Activated naive CD4-positive, alpha-beta T cell treated with anti-CD3 and anti-CD28 coated beads for 36 hours (primary cell): ENCODE measurements around the gene NRSN2. TPM values are rescaled to one million over a fixed set of nuclear protein-coding genes. Genes with fewer than 3 reads are reported as not detected.
A peak's percentile ranks its signal among the peaks of the same experiment; 100 is the strongest.

Source experiments
- CTCF ChIA-PET: fragments of 350-600 bp; sonication (Branson Sonifier 250); formaldehyde crosslinking; loops from one replicate; lab custom pipeline; 2021; ENCODE audit warnings: antibody characterized with exemption; lab: Charles Lee
- DNase-seq: peaks from one replicate; pipeline ENCODE4 v3.0.0-alpha.2; 2020
- H3K27ac Mint-ChIP-seq: one replicate; pipeline ENCODE4 v1.8.0; 2021; ENCODE audit warnings: mild to moderate bottlenecking, mixed read lengths
- H3K27me3 Mint-ChIP-seq: one replicate; pipeline ENCODE4 v1.8.0; 2021; ENCODE audit warnings: low read depth, mixed read lengths
- H3K36me3 Mint-ChIP-seq: one replicate; pipeline ENCODE4 v1.8.0; 2021; ENCODE audit warnings: low read depth, mixed read lengths
- H3K4me1 Mint-ChIP-seq: one replicate; pipeline ENCODE4 v1.8.0; 2021; ENCODE audit warnings: low read depth, mixed read lengths
- H3K4me3 Mint-ChIP-seq: one replicate; pipeline ENCODE4 v1.8.0; 2021; ENCODE audit warnings: mild to moderate bottlenecking, moderate library complexity, mixed read lengths
- H3K9me3 Mint-ChIP-seq: one replicate; pipeline ENCODE4 v1.8.0; 2021; ENCODE audit warnings: mixed read lengths
- intact Hi-C: fragments of 100-400 bp; cut with micrococcal nuclease; formaldehyde crosslinking; loops from one replicate; pipeline ENCODE4 v1.15.1; 2023
- total RNA-seq, 2 experiments: library from RNA; stranded (reverse); gene quantifications; one replicate each; pipeline ENCODE4 v1.2.3, GENCODE V29; 2021

Gene NRSN2
- total RNA-seq, 2 experiments from 2014 or later, result 3.9 to 4.2 TPM

DNA sequence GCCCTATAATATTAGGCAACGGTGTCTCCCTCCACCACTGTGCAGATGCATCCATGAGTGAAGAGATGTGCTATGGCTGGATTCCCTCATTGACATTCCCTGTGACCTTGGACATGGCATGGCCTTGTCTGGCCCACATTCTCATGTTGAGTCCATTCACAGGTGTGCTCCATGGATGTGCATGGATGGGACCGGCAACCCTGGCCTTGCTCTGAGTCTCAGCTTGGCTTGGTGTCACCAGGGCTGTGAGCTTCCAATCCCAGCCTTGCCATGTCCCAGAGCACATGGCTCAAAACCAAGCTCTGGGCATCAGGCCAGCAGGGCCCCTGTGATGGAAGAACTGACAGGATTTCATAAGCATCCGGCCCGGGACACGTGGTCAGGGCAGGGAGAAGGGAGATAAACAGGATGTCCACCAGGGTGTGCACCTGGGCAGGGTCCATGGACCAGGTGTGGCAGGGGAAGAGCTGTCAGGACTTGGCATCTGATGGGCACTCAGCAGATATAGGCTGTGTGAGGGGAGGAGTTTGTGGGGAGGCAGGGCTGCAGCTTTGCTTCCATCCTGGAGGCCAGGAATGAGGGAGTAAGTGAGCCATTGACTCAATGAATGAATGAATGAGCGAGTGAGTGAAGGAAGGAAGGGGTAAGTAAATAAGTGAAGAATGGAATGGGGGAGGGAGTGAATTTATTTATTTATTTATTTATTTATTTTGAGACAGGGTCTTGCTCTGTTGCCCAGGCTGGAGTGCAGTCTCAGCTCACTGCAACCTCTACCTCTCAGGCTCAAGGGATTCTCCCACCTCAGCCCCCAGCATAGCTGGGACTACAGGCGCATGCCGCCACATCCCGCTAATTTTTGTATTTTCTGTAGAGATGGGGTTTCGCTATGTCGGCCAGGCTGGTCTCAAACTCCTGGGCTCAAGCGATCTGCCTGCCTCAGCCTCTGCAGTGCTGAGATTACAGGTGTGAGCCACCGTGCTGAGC, 15.7 kb downstream of the NRSN2 start:
- Mint-ChIP-seq H3K27ac (peak overlapping the region; percentile 29), H3K4me3 (peak overlapping the region; percentile 26), H3K4me1 (peaks cover 35% of the 10 kb centered on the region), H3K27me3 (no peaks in the 10 kb centered on the region), H3K36me3 (no peaks in the 10 kb centered on the region), H3K9me3 (no peaks in the 10 kb centered on the region)
- peak; percentile 83 for DNase-seq
- CTCF ChIA-PET, result interaction anchor here (0.5 to 3.3 kb wide), 9 partner anchors 9 to 134 kb away, joined by 3 to 12 read pairs (median 4); partner anchors contain the start of gene TRIB3
- intact Hi-C loops, result loop anchor here (2.0 kb wide), 1 partner anchor 68 kb away; no protein-coding TSS in a partner anchor

DNA sequence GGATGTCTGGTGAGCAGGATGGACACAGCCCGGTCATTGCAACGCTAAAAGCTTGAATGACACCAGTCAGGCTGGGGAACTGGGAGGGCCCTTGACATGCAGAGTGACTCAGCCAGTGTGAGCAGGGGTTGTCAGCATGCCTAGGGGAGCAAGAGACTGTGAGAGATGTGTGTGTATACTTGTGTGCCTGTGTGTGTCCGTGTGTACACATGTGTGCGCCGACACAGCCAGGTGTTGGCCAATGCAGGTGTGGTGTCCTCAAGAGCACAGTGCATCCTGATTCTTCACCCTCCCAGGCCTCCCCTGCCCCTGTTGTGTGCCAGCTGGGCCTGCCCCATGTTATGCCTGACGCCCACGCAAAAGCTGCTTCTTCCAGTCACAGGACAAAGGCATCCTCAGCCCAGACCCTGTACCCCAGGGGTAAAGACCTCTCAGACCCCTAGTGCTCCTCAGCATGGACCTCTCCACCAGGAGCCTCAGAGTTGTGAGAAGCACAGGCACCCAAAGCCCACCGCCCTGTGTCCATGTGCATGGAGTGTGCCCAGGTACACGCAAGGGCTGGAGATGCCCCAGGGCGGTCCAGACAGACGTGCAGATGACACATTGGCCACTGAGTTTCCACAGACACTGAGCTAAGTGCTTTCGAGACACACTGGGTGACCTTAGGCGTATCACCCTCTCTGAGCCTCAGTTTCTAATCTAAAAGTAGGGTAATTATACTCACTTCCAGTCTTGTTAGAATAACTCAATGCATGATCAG, 16.6 kb downstream of the NRSN2 start:
- H3K27me3 Mint-ChIP-seq, result no peaks in the 10 kb centered on the region
- DNase-seq, result peak; percentile 19
- H3K9me3 Mint-ChIP-seq, result no peaks in the 10 kb centered on the region
- no peaks in the 10 kb centered on the region for H3K36me3 Mint-ChIP-seq
- peak overlapping the region; percentile 66 for H3K27ac Mint-ChIP-seq
- no peak overlapping the region for H3K4me3 Mint-ChIP-seq
- intact Hi-C loops, result loop anchor here (2.0 kb wide), 1 partner anchor 67 kb away; no protein-coding TSS in a partner anchor
- CTCF ChIA-PET, result interaction anchor here (0.6 to 3.3 kb wide), 6 partner anchors 8 to 110 kb away, joined by 3 to 12 read pairs (median 5); no protein-coding TSS in a partner anchor
- H3K4me1 Mint-ChIP-seq, result peaks cover 35% of the 10 kb centered on the region

DNA sequence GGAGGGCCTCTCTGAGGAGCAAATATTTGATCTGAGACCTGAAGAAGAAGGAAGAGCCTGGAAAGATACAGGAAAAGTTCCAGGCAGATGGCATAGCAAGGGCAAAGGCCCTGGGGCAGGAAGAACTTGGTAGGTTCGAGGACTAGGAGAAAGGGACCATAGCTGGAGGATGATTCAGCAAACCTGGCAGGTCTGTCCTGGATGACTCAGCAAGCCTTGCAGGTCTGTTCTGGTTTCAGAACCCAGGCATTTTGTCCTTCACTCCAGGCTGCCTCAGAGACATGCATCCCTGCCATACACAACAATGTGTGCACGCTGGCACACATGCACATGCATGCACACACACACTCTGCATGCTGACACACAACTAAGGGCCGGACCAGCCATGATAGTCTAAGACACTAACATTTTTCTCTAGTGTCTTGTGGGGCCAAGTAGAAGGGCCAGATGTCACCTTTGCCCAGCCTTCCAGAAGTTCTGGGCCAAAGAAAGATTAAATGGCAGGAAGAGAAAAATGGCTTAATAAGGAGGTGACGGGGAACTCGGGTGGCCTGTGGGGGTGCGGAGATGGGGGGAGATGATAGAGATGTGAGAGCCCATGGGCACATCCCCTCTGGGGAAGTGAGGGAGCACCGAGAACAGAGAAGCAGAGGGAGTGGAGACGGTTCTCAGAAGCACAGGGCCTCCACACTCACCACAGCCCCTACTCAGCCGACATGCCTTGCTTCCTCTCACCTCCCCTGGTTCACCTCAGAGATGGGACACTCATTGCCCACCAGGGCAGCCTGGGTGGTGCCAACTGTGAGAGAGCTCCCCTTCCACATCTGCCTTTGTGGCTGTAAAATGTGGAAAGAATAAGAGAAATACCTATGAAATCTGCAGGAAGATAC, 18.2 kb downstream of the NRSN2 start:
- intact Hi-C loops, result no loop called here
- Mint-ChIP-seq H3K9me3 (no peaks in the 10 kb centered on the region), H3K4me1 (peaks cover 35% of the 10 kb centered on the region), H3K27me3 (no peaks in the 10 kb centered on the region), H3K36me3 (no peaks in the 10 kb centered on the region), H3K27ac (no peak overlapping the region), H3K4me3 (no peak overlapping the region)
- CTCF ChIA-PET, result interaction anchor here (0.7 to 1.9 kb wide), 3 partner anchors 11 to 144 kb away, joined by 3 to 6 read pairs (median 4); no protein-coding TSS in a partner anchor
- DNase-seq, result peak; percentile 52

DNA sequence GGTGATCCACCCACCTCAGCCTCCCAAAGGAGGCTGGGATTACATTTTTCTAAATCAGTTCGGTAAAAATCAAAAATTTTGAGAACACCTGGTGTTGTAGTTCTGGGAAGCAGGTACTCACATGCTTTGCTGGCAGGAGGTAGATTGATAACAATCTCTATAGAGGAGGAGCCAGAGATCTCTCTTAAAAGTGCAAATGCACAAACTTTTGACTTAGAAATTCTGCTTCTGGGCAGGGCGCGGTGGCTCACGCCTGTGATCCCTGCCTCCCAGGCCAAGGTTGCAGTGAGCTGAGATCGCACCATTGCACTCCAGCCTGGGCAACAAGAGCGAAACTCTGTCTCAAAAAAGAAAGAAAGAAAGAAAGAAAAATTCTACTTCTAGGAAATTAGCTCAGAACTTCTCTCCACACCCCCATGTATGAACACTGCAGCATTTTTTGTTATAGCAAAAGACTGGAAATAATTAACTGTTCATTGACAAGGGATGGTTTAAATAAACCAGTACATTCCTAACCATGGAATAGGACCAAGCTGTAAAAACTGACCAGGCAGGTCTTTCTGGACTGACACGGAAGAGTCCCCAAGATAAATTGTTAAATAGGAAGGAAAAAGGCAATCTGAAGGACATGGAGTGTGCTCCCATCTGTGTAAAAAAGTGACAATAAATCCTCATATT, 19.3 kb downstream of the NRSN2 start:
- H3K4me3 Mint-ChIP-seq, result no peak overlapping the region
- peak overlapping the region; percentile 59 for H3K27ac Mint-ChIP-seq
- CTCF ChIA-PET, result interaction anchor here (0.7 to 1.9 kb wide), 3 partner anchors 12 to 143 kb away, joined by 3 to 6 read pairs (median 4); no protein-coding TSS in a partner anchor
- H3K36me3 Mint-ChIP-seq, result no peaks in the 10 kb centered on the region
- no peaks in the 10 kb centered on the region for H3K27me3 Mint-ChIP-seq
- intact Hi-C loops, result loop anchor here (2.0 kb wide), 1 partner anchor 15 kb away; the partner anchor contains the start of gene TRIB3
- H3K4me1 Mint-ChIP-seq, result peaks cover 35% of the 10 kb centered on the region
- peak; percentile 25 for DNase-seq
- H3K9me3 Mint-ChIP-seq, result no peaks in the 10 kb centered on the region

DNA sequence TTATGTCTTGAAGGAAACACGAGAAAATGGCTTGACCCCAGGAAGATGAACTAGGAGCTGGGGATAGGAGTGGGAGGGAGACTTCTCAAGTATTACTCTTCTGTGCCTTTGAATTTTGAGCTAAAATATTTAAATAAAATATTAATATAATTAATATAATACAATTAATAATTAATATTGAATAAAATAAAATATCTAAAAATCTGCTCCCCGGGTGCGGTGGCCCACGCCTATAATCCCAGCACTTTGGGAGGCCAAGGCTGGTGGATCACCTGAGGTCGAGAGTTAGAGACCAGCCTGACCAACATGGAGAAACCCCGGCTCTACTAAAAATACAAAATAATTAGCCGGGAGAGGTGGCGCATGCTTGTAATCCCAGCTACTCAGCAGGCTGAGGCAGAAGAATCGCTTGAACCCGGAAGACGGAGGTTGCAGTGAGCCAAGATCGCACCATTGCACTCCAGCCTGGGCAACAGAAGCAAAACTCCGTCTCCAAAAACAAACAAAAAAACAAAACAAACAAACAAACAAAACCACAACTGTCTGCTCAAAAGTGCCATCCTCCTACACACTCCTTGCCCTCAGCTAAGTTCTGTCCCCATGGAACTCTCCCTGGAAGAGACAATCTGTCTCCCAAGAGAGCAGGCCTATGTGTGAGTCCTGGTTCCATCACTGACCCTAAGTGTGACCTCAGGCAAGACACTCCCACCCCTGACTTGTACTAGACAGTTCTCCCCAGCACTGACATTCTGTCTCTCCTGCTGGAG, 20.0 kb downstream of the NRSN2 start:
- DNase-seq, result no peak
- intact Hi-C loops, result loop anchor here (2.0 kb wide), 1 partner anchor 14 kb away; the partner anchor contains the start of gene TRIB3

DNA sequence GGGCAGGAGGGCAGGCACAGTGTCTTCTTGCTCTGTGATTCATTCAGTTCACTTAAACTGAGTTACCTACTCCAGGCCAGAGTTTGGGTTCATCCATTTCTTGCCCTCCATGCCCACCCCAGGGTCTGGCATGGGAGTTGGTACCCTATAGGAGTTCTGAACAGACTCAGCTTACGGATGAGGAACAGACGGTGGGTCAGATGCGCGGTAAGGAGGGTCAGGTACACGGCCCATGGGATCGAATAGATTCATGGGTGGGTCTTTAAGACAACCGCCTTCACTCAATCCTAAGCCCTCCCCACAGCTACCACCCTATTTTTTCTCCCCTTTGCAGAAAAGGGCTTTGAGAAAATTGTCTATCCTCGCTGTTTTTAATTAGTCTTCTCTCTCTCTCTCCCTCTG, 20.6 kb downstream of the NRSN2 start:
- no peak overlapping the region for H3K27ac Mint-ChIP-seq
- H3K36me3 Mint-ChIP-seq, result no peaks in the 10 kb centered on the region
- CTCF ChIA-PET, result no interaction called here
- intact Hi-C loops, result loop anchor here (2.0 kb wide), 1 partner anchor 13 kb away; the partner anchor contains the start of gene TRIB3
- no peak for DNase-seq
- no peaks in the 10 kb centered on the region for H3K9me3 Mint-ChIP-seq
- H3K27me3 Mint-ChIP-seq, result no peaks in the 10 kb centered on the region
- peaks cover 44% of the 10 kb centered on the region for H3K4me1 Mint-ChIP-seq
- H3K4me3 Mint-ChIP-seq, result no peak overlapping the region

More for the DNA sequence above, 20.0 kb downstream of the NRSN2 start:
- Mint-ChIP-seq H3K4me1 (peaks cover 42% of the 10 kb centered on the region), H3K27me3 (no peaks in the 10 kb centered on the region), H3K4me3 (no peak overlapping the region), H3K36me3 (no peaks in the 10 kb centered on the region), H3K27ac (no peak overlapping the region), H3K9me3 (no peaks in the 10 kb centered on the region)
- CTCF ChIA-PET, result interaction anchor here (1.9 kb wide), 1 partner anchor 13 kb away, joined by 6 read pairs; no protein-coding TSS in a partner anchor

DNA sequence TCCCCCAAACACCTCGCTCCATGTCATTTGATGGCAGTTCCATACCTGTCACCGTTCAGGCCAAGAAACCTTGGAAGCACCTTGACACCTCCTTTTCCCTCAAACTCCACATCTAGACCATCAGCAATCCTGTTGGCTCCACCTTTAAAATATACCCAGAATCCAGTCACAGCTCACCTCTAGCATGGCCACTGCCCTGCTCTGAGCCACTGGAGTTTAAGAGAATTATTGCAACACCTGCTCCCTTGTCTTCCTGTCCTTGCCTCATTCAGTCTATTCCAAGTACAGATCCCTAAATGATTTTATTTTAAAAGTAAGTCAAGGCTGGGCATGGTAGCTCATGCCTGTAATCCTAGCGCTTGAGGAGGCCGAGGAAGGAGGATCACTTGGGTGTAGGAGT, 22.0 kb downstream of the NRSN2 start:
- CTCF ChIA-PET, result no interaction called here
- no peaks in the 10 kb centered on the region for H3K27me3 Mint-ChIP-seq
- no peak overlapping the region for H3K27ac Mint-ChIP-seq
- intact Hi-C loops, result no loop called here
- H3K4me3 Mint-ChIP-seq, result no peak overlapping the region
- no peaks in the 10 kb centered on the region for H3K9me3 Mint-ChIP-seq
- DNase-seq, result no peak
- no peaks in the 10 kb centered on the region for H3K36me3 Mint-ChIP-seq
- peaks cover 49% of the 10 kb centered on the region for H3K4me1 Mint-ChIP-seq

DNA sequence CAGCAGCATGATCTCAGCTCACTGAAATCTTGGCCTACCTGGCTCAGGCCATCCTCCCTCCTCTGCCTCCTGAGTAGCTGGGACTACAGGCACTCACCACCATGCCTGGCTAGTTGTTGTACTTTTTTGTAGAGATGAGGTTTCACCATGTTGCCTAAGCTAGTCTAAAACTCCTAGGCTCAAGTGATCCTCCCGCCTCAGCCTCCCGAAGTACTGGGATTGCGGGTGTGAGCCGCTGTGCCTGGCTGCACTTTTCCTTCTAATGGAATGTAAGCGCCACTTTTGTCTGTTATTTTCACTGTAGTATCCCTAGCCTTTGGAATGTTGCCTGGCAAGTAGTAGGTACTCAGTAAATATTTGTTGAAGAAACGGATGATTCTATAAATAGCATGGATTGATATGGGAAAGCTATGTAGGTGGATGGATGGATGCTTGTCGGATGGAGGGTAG, 23.3 kb downstream of the NRSN2 start:
- CTCF ChIA-PET, result interaction anchor here (0.6 to 2.3 kb wide), 3 partner anchors 8 to 269 kb away, joined by 3 to 12 read pairs (median 7); no protein-coding TSS in a partner anchor

DNA sequence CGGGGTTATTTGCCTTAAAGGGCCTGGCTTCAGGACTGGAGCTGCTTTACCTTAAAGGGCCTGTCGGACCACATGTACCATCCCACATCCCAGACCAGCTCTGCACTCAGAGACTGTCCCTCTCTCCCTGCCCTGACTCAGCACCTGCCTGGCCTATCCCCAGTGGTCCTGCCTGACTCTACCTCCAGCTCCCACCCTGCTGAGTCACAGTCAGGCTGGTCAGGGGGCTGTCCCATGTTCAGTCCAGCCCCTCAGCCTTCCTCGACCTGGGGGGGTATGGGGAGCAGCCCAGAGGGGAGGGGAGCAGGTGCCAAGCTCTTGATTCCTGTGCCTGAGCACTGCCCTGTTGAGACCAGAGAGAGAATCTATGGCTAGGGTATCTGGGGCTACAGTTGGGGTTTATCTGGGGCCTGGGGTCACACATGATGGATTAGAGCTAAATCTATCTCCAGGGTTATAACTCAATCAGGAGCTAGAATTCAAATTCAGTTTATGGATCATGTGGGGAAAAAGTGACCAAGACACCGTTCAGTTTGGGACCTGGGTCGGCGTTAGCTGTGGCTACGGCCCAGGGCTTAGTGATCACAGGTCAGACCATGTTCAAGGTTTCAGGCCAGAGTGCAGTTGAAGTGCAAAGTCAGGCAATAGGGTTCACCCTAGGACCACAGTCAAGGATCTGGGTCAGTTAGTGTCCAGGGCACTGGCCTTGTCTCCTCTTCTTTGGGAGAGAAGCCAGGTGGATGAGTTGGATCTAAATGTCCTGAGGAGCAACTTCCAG, 24.3 kb downstream of the NRSN2 start:
- intact Hi-C loops, result no loop called here
- Mint-ChIP-seq H3K27me3 (no peaks in the 10 kb centered on the region), H3K27ac (no peak overlapping the region), H3K9me3 (no peaks in the 10 kb centered on the region), H3K36me3 (no peaks in the 10 kb centered on the region), H3K4me1 (peaks cover 31% of the 10 kb centered on the region), H3K4me3 (no peak overlapping the region)
- CTCF ChIA-PET, result interaction anchor here (0.6 to 2.3 kb wide), 4 partner anchors 9 to 121 kb away, joined by 3 to 12 read pairs (median 4); no protein-coding TSS in a partner anchor
- no peak for DNase-seq

More for the DNA sequence above, 23.3 kb downstream of the NRSN2 start:
- no peak for DNase-seq
- H3K36me3 Mint-ChIP-seq, result no peaks in the 10 kb centered on the region
- H3K27ac Mint-ChIP-seq, result no peak overlapping the region
- no peak overlapping the region for H3K4me3 Mint-ChIP-seq
- no peaks in the 10 kb centered on the region for H3K27me3 Mint-ChIP-seq
- H3K4me1 Mint-ChIP-seq, result peaks cover 39% of the 10 kb centered on the region
- H3K9me3 Mint-ChIP-seq, result no peaks in the 10 kb centered on the region
- intact Hi-C loops, result no loop called here
